Ectodermal cell (in vitro differentiated cells): ENCODE results near the gene TAF1C. TPM values are rescaled to one million over a fixed set of nuclear protein-coding genes. Genes with fewer than 3 reads are reported as not detected.

Experiments used
- H3K27ac ChIP-seq: 2 replicates; pipeline ENCODE4 v1.7.0; 2013; ENCODE audit warnings: mild to moderate bottlenecking, low read depth, low read length; ENCODE audit not compliant: insufficient read depth, poor library complexity, severe bottlenecking
- H3K27me3 ChIP-seq: 2 replicates; pipeline ENCODE4 v1.7.0; 2013; ENCODE audit warnings: mild to moderate bottlenecking, low read length; ENCODE audit not compliant: insufficient read depth, control insufficient read depth, poor library complexity, severe bottlenecking
- H3K36me3 ChIP-seq: one replicate; pipeline ENCODE4 v1.7.0; 2013; ENCODE audit warnings: low read length; ENCODE audit not compliant: control insufficient read depth, insufficient read depth
- H3K4me1 ChIP-seq: one replicate; pipeline ENCODE4 v1.7.0; 2013; ENCODE audit warnings: low read length; ENCODE audit not compliant: control insufficient read depth, insufficient read depth
- H3K4me3 ChIP-seq: 2 replicates; pipeline ENCODE4 v1.7.0; 2013; ENCODE audit warnings: low read depth, low read length, control low read depth; ENCODE audit not compliant: insufficient read depth
- H3K9me3 ChIP-seq: 2 replicates; pipeline ENCODE4 v1.7.0; 2013; ENCODE audit warnings: mild to moderate bottlenecking, low read length, moderate library complexity; ENCODE audit not compliant: control insufficient read depth
- WGBS, 2 experiments: methylation state at CpG; one replicate each; pipeline ENCODE4 v1.1.7; 2013; ENCODE audit warnings: missing lambda C conversion rate in 2 of 2; 5-methylcytosine and 5-hydroxymethylcytosine counted together
- polyA plus RNA-seq, 4 experiments: library from polyadenylated mRNA; stranded (reverse); fragments of 50-300 nt; gene quantifications; one replicate each; pipeline ENCODE4 v1.2.3, GENCODE V29; 2013

Gene TAF1C
- polyA plus RNA-seq (2013, experiment 1 of 4) = 69.3 TPM
- polyA plus RNA-seq (2013, experiment 2 of 4) = 80.7 TPM
- polyA plus RNA-seq (2013, experiment 3 of 4) = 51.4 TPM
- polyA plus RNA-seq (2013, experiment 4 of 4) = 61.2 TPM

GRCh38 chr16:84186685-84187437, at the start of gene TAF1C:
TSS of gene TAF1C (minus strand) at chr16:84187057. CDS start at chr16:84184988, 2,069 bp downstream.
- 3% methylated on average over 55 of the region's 55 CpGs for WGBS, 2 experiments
- Histone ChIP-seq H3K4me1 (peaks cover 4% of the 10 kb centered on the region), H3K36me3 (peaks cover 7% of the 10 kb centered on the region), H3K27me3 (no peaks in the 10 kb centered on the region), H3K4me3 (peak within 1 kb of the TSS; percentile 97), H3K27ac (peak within 1 kb of the TSS; percentile 31), H3K9me3 (no peaks in the 10 kb centered on the region)

- Histone ChIP-seq H3K27me3 (no peaks in the 10 kb centered on the region), H3K9me3 (no peaks in the 10 kb centered on the region), H3K36me3 (no peaks in the 10 kb centered on the region), H3K4me1 (no peaks in the 10 kb centered on the region), H3K4me3 (no peak overlapping the region), H3K27ac (no peak overlapping the region)
- 92 to 93% methylated on average over 21 of the region's 21 CpGs for WGBS, 2 experiments
Observed at GRCh38 chr16:84234321-84235241, 47.7 kb upstream of the TAF1C start.

- H3K9me3 ChIP-seq = no peaks in the 10 kb centered on the region
- WGBS, 2 experiments = 88% methylated on average over 9 of the region's 9 CpGs
- no peak overlapping the region for H3K4me3 ChIP-seq
- no peaks in the 10 kb centered on the region for H3K27me3 ChIP-seq
- no peak overlapping the region for H3K27ac ChIP-seq
- no peaks in the 10 kb centered on the region for H3K4me1 ChIP-seq
- no peaks in the 10 kb centered on the region for H3K36me3 ChIP-seq
Observed at GRCh38 chr16:84233748-84234147, 46.9 kb upstream of the TAF1C start.

DNA sequence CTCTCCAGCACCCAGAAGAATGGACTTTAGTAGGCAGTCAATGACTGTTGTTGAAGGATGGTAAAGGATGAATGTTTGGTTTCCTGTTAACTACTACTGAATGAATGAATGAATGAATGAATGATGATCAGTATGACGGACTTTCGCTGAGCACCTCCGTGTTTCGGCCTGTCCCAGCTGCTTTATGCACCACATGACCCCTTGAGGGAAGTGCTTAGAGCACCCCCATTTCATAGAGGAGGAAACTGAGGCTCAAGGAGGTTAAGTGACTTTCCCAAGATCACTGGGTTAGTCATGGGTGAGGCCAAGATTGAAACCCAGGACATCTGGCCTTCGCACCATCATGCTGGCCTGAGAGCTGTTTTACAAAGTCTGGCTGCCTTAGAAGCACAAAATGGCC, 46.1 kb upstream of the TAF1C start:
- 93 to 95% methylated on average over 5 of the region's 5 CpGs for WGBS, 2 experiments

GRCh38 chr16:84232060-84232459, 45.2 kb upstream of the TAF1C start:
- WGBS, 2 experiments = 95% methylated on average over 5 of the region's 5 CpGs

More for the DNA sequence above, 46.1 kb upstream of the TAF1C start:
- Histone ChIP-seq H3K9me3 (no peaks in the 10 kb centered on the region), H3K4me1 (no peaks in the 10 kb centered on the region), H3K27me3 (no peaks in the 10 kb centered on the region), H3K36me3 (no peaks in the 10 kb centered on the region), H3K27ac (no peak overlapping the region), H3K4me3 (no peak overlapping the region)

GRCh38 chr16:84229471-84229870, 42.6 kb upstream of the TAF1C start:
- Histone ChIP-seq H3K9me3 (no peaks in the 10 kb centered on the region), H3K4me3 (no peak overlapping the region), H3K27me3 (no peaks in the 10 kb centered on the region), H3K4me1 (no peaks in the 10 kb centered on the region), H3K36me3 (no peaks in the 10 kb centered on the region), H3K27ac (no peak overlapping the region)
- WGBS, 2 experiments = 83 to 84% methylated on average over 11 of the region's 11 CpGs

More at GRCh38 chr16:84232060-84232459, 45.2 kb upstream of the TAF1C start:
- no peaks in the 10 kb centered on the region for H3K27me3 ChIP-seq
- H3K4me3 ChIP-seq = no peak overlapping the region
- no peak overlapping the region for H3K27ac ChIP-seq
- no peaks in the 10 kb centered on the region for H3K36me3 ChIP-seq
- H3K9me3 ChIP-seq = no peaks in the 10 kb centered on the region
- H3K4me1 ChIP-seq = no peaks in the 10 kb centered on the region

- 31 to 39% methylated on average over 17 to 18 of the region's 18 CpGs for WGBS, 2 experiments
- Histone ChIP-seq H3K27ac (no peak overlapping the region), H3K27me3 (no peaks in the 10 kb centered on the region), H3K4me1 (no peaks in the 10 kb centered on the region), H3K36me3 (no peaks in the 10 kb centered on the region), H3K9me3 (no peaks in the 10 kb centered on the region), H3K4me3 (no peak overlapping the region)
Observed at GRCh38 chr16:84228256-84228838, 41.5 kb upstream of the TAF1C start.

GRCh38 chr16:84227548-84227947, 40.7 kb upstream of the TAF1C start:
- Histone ChIP-seq H3K4me3 (no peak overlapping the region), H3K36me3 (no peaks in the 10 kb centered on the region), H3K4me1 (no peaks in the 10 kb centered on the region), H3K27me3 (no peaks in the 10 kb centered on the region), H3K9me3 (no peaks in the 10 kb centered on the region), H3K27ac (no peak overlapping the region)
- WGBS, 2 experiments = 94 to 96% methylated on average over 6 of the region's 6 CpGs

DNA sequence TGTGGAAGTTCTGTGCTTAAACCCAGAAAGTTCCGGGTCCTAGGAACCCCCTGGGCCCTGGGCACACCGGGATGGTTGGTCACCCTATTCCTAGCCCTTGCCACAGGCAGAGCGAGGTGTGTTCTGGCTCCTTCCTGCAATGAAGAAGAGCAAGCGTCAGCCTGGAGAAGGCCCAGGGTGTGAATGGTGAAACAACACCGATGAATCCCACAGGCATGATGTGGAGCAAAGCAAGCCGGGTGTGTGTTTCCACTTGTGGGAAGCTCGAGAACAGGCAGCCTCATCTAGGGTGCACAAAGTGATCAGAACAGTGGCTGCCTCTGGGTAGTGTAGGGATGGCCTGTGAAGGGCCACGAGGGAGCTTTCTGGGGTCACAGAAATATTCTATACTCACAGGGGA, 39.2 kb upstream of the TAF1C start:
- Histone ChIP-seq H3K36me3 (no peaks in the 10 kb centered on the region), H3K4me3 (no peak overlapping the region), H3K27me3 (no peaks in the 10 kb centered on the region), H3K4me1 (no peaks in the 10 kb centered on the region), H3K27ac (no peak overlapping the region), H3K9me3 (no peaks in the 10 kb centered on the region)
- 91 to 96% methylated on average over 8 of the region's 8 CpGs for WGBS, 2 experiments

DNA sequence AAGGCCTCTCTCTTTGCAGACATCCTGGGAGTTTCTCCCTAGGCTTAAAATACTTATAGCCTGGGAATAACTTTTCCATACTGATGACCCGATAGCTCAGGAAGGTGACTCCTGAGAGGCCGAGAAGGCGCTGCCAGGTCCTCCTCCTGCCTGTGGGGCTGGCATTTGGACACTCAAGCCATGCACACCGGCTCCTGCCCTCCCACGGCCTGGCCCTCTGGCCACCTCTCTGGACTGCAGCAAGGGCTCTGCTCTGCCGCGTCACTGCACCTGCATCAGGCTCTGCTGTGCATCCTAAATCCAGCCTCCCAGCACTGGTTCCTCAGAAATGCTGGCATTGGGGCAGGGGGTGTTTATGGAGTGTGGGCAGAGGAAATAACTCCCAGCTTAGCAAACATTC, 38.7 kb upstream of the TAF1C start:
- 93 to 94% methylated on average over 7 of the region's 7 CpGs for WGBS, 2 experiments
- H3K4me3 ChIP-seq = no peak overlapping the region
- no peaks in the 10 kb centered on the region for H3K36me3 ChIP-seq
- no peaks in the 10 kb centered on the region for H3K9me3 ChIP-seq
- H3K4me1 ChIP-seq = no peaks in the 10 kb centered on the region
- no peaks in the 10 kb centered on the region for H3K27me3 ChIP-seq
- no peak overlapping the region for H3K27ac ChIP-seq
